K562 (cell line): ENCODE data around the gene LTBP4. TPM values are rescaled to one million over a fixed set of nuclear protein-coding genes. Genes with fewer than 3 reads are reported as not detected.

Experiments used
- BCOR ChIP-seq: fragments of 450-650 bp; IDR thresholded peaks from 2 replicates; pipeline ENCODE4 v1.6.1; 2016
- FOXA3 ChIP-seq, 2 experiments: fragments of 450-650 bp in 1 of 2; sonication (generic) in 1 of 2; formaldehyde crosslinking; IDR thresholded peaks in 1 of 2; conservative IDR thresholded peaks in 1 of 2; 2 replicates each; pipeline versions ENCODE4 v1.4.0 to v1.8.0; 2020 to 2022; ENCODE audit warnings: mild to moderate bottlenecking in 2 of 2, missing genetic modification reagents in 1 of 2
- KDM4B ChIP-seq, 2 experiments: fragments of 450-650 bp in 1 of 2; sonication (generic) in 1 of 2; IDR thresholded peaks; 2 replicates each; pipeline ENCODE4 v1.6.1; 2016 to 2017; ENCODE audit warnings: borderline replicate concordance in 2 of 2, antibody characterized with exemption in 1 of 2, low read depth in 1 of 2, mild to moderate bottlenecking in 1 of 2
- MECOM ChIP-seq: fragments of 250-450 bp; sonication (Bioruptor Pico); IDR thresholded peaks from 2 replicates; pipeline ENCODE4 v1.8.0; 2022; ENCODE audit warnings: inconsistent platforms
- PTTG1 ChIP-seq: fragments of 450-650 bp; IDR thresholded peaks from 2 replicates; pipeline ENCODE4 v1.6.1; 2016; ENCODE audit warnings: low read depth, mild to moderate bottlenecking, missing genetic modification characterization, missing compliant biosample characterization
- RBM22 ChIP-seq: fragments of 200-400 bp; formaldehyde crosslinking; IDR thresholded peaks from 2 replicates; pipeline ENCODE4 v1.6.1; 2018; ENCODE audit warnings: low read length, low read depth; ENCODE audit not compliant: poor library complexity, severe bottlenecking
- SMARCC2 ChIP-seq: fragments of 450-650 bp; IDR thresholded peaks from 2 replicates; pipeline ENCODE4 v1.6.1; 2017; ENCODE audit warnings: antibody characterized with exemption, moderate library complexity, mild to moderate bottlenecking, low read depth
- U2AF2 ChIP-seq: fragments of 200-400 bp; formaldehyde crosslinking; optimal IDR thresholded peaks from 2 replicates; pipeline ENCODE3; 2017; ENCODE audit warnings: low read depth, mild to moderate bottlenecking, low read length
- ZNF274 ChIP-seq: IDR thresholded peaks from 2 replicates; pipeline ENCODE4 v1.6.1; 2011; ENCODE audit warnings: low read depth, mild to moderate bottlenecking, low read length, moderate library complexity, borderline replicate concordance
- ZNF347 ChIP-seq: fragments of 450-650 bp; formaldehyde crosslinking; IDR thresholded peaks from 2 replicates; pipeline ENCODE4 v1.4.0; 2020; ENCODE audit warnings: low read depth, mild to moderate bottlenecking, moderate library complexity
- ZNF384 ChIP-seq: IDR thresholded peaks from 2 replicates; pipeline ENCODE4 v1.6.1; 2012; ENCODE audit warnings: low read depth, low read length, improper control_type of control experiment
- ZNF75A ChIP-seq: fragments of 450-650 bp; formaldehyde crosslinking; IDR thresholded peaks from 2 replicates; pipeline ENCODE4 v1.4.0; 2020; ENCODE audit warnings: mild to moderate bottlenecking
- ZNF785 ChIP-seq: fragments of 250-450 bp; sonication (Bioruptor Pico); IDR thresholded peaks from 2 replicates; pipeline ENCODE4 v1.4.0; 2020; ENCODE audit warnings: mild to moderate bottlenecking
- polyA plus RNA-seq, 8 experiments: library from polyadenylated mRNA; depleted of rRNA in 4 of 8; stranded (reverse) in 5 of 8; unstranded in 3 of 8; fragments of >200 nt; fragmentation: Nextera tagmentation in 2 of 8; fragmentation: Illumina TruSeq in 1 of 8; extraction: Ambion mirVana in 2 of 8; extraction: Trizol in 1 of 8; gene quantifications; 2 replicates each; pipeline versions ENCODE4 v1.2.1 to v1.2.3, GENCODE V29; 2011 to 2014; ENCODE audit warnings: inconsistent platforms in 1 of 8, missing spikeins in 1 of 8
- total RNA-seq, 7 experiments: library from RNA; depleted of rRNA in 6 of 7; stranded (reverse); fragments of >200 nt in 6 of 7; fragmentation: Illumina TruSeq in 2 of 7; extraction: Trizol in 2 of 7; gene quantifications; 2 replicates each; pipeline versions ENCODE4 v1.2.1 to v1.2.3, GENCODE V29; 2011 to 2021; ENCODE audit warnings: low replicate concordance in 1 of 7
- TF ChIP-seq, protein P1 (sequence below): fragments of 200-400 bp; formaldehyde crosslinking; IDR thresholded peaks from 2 replicates; pipeline ENCODE4 v1.6.1; 2017; ENCODE audit warnings: mild to moderate bottlenecking, low read depth, low read length, moderate library complexity
- TF ChIP-seq, protein P2 (sequence below): fragments of 250-450 bp; sonication (Bioruptor Pico); IDR thresholded peaks from 2 replicates; pipeline ENCODE4 v1.6.1; 2021; ENCODE audit warnings: mild to moderate bottlenecking
- TF ChIP-seq, protein P3 (sequence below): IDR thresholded peaks from 2 replicates; pipeline ENCODE4 v1.6.1; 2016; ENCODE audit warnings: missing genetic modification characterization, missing compliant biosample characterization
- TF ChIP-seq, protein P4 (sequence below): fragments of 450-650 bp; IDR thresholded peaks from 2 replicates; pipeline ENCODE4 v1.6.1; 2016; ENCODE audit warnings: borderline replicate concordance
- TF ChIP-seq, protein P5 (sequence below): fragments of 450-650 bp; IDR thresholded peaks from 2 replicates; pipeline ENCODE4 v1.6.1; 2017; ENCODE audit warnings: mild to moderate bottlenecking, moderate library complexity
- TF ChIP-seq, protein P6 (sequence below): sonication (generic); formaldehyde crosslinking; IDR thresholded peaks from 2 replicates; pipeline ENCODE4 v1.9.0; 2022; ENCODE audit warnings: mild to moderate bottlenecking, missing genetic modification reagents

The LTBP4 gene
- total and polyA plus RNA-seq, 9 of the 15 experiments (the other 6 are each of a cell fraction or from before 2014, with no cell fraction given), result 0.35 to 160 (median 31.6) TPM

DNA sequence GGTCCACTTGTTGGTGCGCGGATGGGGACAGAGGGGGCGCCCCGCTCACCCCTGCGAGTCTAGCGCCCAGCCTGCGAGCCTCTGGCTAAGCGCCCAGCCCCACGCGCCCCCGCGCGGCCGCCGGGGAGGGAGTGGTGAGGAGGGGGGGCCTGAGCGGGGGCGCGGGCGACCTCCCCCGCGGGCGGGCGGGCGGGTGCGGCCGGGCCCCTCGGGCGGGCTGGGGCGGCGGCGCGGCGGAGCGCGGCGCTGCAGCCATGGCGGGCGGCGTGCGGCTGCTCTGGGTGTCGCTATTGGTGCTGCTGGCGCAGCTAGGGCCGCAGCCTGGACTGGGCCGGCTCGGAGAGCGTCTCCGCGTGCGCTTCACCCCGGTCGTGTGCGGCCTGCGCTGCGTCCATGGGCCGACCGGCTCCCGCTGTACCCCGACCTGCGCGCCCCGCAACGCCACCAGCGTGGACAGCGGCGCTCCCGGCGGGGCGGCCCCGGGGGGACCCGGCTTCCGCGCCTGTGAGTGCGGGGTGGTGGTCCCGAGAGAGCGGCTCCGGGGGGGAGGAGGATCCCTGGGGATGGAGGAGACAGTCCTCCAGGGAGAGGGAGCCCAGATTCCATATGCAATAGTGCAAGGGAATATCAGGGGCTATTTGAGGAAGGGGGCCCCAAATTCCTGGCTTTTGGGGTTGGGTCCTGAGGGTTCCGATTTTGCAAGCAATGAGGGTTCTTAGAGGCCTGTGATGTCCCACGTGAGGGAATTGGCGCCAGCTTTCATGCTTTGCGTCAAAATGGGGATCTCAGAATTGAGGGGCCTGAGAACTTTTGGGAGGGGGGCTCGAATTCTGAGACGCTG, at the start of gene LTBP4 (continued):
- TF ChIP-seq RBM22 (peak; percentile 56), U2AF2 (no peak), MECOM (no peak), ZNF785 (CRISPR knock-in tag) (no peak), BCOR (no peak), SMARCC2 (no peak), FOXA3 (CRISPR knock-in tag; conservative IDR thresholded peaks at IDR 0.05 in 1 of 2, IDR thresholded peaks at IDR 0.05 in 1 of 2) (no peak), ZNF347 (CRISPR knock-in tag) (no peak), ZNF274 (no peak), KDM4B (IDR thresholded peaks at IDR 0.05; ENCODE audit: borderline replicate concordance in 2 of 2, low read depth in 1 of 2) (no peak), PTTG1 (tag) (no peak), ZNF384 (no peak), ZNF75A (no peak)
- TF ChIP-seq, protein P1, sequence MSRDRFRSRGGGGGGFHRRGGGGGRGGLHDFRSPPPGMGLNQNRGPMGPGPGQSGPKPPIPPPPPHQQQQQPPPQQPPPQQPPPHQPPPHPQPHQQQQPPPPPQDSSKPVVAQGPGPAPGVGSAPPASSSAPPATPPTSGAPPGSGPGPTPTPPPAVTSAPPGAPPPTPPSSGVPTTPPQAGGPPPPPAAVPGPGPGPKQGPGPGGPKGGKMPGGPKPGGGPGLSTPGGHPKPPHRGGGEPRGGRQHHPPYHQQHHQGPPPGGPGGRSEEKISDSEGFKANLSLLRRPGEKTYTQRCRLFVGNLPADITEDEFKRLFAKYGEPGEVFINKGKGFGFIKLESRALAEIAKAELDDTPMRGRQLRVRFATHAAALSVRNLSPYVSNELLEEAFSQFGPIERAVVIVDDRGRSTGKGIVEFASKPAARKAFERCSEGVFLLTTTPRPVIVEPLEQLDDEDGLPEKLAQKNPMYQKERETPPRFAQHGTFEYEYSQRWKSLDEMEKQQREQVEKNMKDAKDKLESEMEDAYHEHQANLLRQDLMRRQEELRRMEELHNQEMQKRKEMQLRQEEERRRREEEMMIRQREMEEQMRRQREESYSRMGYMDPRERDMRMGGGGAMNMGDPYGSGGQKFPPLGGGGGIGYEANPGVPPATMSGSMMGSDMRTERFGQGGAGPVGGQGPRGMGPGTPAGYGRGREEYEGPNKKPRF, result no peak
- TF ChIP-seq, protein P2, sequence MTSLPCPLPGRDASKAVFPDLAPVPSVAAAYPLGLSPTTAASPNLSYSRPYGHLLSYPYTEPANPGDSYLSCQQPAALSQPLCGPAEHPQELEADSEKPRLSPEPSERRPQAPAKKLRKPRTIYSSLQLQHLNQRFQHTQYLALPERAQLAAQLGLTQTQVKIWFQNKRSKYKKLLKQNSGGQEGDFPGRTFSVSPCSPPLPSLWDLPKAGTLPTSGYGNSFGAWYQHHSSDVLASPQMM (CRISPR knock-in tag), result no peak
- TF ChIP-seq, protein P3, sequence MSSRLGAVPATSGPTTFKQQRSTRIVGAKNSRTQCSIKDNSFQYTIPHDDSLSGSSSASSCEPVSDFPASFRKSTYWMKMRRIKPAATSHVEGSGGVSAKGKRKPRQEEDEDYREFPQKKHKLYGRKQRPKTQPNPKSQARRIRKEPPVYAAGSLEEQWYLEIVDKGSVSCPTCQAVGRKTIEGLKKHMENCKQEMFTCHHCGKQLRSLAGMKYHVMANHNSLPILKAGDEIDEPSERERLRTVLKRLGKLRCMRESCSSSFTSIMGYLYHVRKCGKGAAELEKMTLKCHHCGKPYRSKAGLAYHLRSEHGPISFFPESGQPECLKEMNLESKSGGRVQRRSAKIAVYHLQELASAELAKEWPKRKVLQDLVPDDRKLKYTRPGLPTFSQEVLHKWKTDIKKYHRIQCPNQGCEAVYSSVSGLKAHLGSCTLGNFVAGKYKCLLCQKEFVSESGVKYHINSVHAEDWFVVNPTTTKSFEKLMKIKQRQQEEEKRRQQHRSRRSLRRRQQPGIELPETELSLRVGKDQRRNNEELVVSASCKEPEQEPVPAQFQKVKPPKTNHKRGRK (tag), result no peak
- TF ChIP-seq, protein P4, sequence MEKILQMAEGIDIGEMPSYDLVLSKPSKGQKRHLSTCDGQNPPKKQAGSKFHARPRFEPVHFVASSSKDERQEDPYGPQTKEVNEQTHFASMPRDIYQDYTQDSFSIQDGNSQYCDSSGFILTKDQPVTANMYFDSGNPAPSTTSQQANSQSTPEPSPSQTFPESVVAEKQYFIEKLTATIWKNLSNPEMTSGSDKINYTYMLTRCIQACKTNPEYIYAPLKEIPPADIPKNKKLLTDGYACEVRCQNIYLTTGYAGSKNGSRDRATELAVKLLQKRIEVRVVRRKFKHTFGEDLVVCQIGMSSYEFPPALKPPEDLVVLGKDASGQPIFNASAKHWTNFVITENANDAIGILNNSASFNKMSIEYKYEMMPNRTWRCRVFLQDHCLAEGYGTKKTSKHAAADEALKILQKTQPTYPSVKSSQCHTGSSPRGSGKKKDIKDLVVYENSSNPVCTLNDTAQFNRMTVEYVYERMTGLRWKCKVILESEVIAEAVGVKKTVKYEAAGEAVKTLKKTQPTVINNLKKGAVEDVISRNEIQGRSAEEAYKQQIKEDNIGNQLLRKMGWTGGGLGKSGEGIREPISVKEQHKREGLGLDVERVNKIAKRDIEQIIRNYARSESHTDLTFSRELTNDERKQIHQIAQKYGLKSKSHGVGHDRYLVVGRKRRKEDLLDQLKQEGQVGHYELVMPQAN, result no peak
- TF ChIP-seq, protein P5, sequence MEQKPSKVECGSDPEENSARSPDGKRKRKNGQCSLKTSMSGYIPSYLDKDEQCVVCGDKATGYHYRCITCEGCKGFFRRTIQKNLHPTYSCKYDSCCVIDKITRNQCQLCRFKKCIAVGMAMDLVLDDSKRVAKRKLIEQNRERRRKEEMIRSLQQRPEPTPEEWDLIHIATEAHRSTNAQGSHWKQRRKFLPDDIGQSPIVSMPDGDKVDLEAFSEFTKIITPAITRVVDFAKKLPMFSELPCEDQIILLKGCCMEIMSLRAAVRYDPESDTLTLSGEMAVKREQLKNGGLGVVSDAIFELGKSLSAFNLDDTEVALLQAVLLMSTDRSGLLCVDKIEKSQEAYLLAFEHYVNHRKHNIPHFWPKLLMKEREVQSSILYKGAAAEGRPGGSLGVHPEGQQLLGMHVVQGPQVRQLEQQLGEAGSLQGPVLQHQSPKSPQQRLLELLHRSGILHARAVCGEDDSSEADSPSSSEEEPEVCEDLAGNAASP, result no peak
- TF ChIP-seq, protein P6, sequence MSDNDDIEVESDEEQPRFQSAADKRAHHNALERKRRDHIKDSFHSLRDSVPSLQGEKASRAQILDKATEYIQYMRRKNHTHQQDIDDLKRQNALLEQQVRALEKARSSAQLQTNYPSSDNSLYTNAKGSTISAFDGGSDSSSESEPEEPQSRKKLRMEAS, result 0 out of 2 replicates have a peak, but pooled peaks have one; percentile 2
